H4 (cell line): ENCODE results near the gene PIP5K1B. TPM values are rescaled to one million over a fixed set of nuclear protein-coding genes. Genes with fewer than 3 reads are reported as not detected.

Source experiments
- DNase-seq: peaks from one replicate; pipeline ENCODE4 v3.0.0-alpha.2; 2015; ENCODE audit warnings: low spot score
- total RNA-seq: library from RNA; depleted of rRNA; stranded (reverse); fragments of >200 nt; shearing (Covaris generic); gene quantifications from 2 replicates; pipeline ENCODE4 v1.2.3, GENCODE V29; 2014

PIP5K1B gene
- total RNA-seq, 1 experiment from 2014 or later: not detected

GRCh38 chr9:68951879-68952659 is 247.0 kb downstream of the PIP5K1B start:
- DNase-seq: no peak

- DNase-seq: no peak
Measured at GRCh38 chr9:68953771-68954170, 248.7 kb downstream of the PIP5K1B start.

- DNase-seq: no peak
Measured at GRCh38 chr9:68955330-68955729, 250.3 kb downstream of the PIP5K1B start.

- DNase-seq: no peak
Measured at GRCh38 chr9:68957479-68957878, 252.4 kb downstream of the PIP5K1B start.

GRCh38 chr9:68961587-68961986 is 256.5 kb downstream of the PIP5K1B start:
- no peak for DNase-seq

- DNase-seq: no peak
Measured at GRCh38 chr9:68963416-68963815, 258.4 kb downstream of the PIP5K1B start.

- DNase-seq: no peak
Measured at GRCh38 chr9:68964102-68964541, 259.1 kb downstream of the PIP5K1B start.

GRCh38 chr9:68964765-68965164 is 259.7 kb downstream of the PIP5K1B start:
- no peak for DNase-seq

GRCh38 chr9:68966496-68966944 is 261.5 kb downstream of the PIP5K1B start:
- no peak for DNase-seq

- no peak for DNase-seq
Measured at GRCh38 chr9:68967800-68968199, 262.8 kb downstream of the PIP5K1B start.

GRCh38 chr9:68969538-68969937 is 264.5 kb downstream of the PIP5K1B start:
- no peak for DNase-seq

GRCh38 chr9:68970151-68970550 is 265.1 kb downstream of the PIP5K1B start:
- peak; percentile 25 for DNase-seq

GRCh38 chr9:68973619-68974018 is 268.6 kb downstream of the PIP5K1B start:
- no peak for DNase-seq

GRCh38 chr9:68974431-68974830 is 269.4 kb downstream of the PIP5K1B start:
- no peak for DNase-seq

GRCh38 chr9:68974901-68975300 is 269.9 kb downstream of the PIP5K1B start:
- DNase-seq: no peak

GRCh38 chr9:68975365-68976043 is 270.5 kb downstream of the PIP5K1B start:
- DNase-seq: peak; percentile 49

- no peak for DNase-seq
Measured at GRCh38 chr9:68978066-68978465, 273.0 kb downstream of the PIP5K1B start.

- DNase-seq: no peak
Measured at GRCh38 chr9:68978501-68978900, 273.5 kb downstream of the PIP5K1B start.

GRCh38 chr9:68979538-68980314 is 274.7 kb downstream of the PIP5K1B start:
- DNase-seq: no peak

GRCh38 chr9:68980341-68980914 is 275.4 kb downstream of the PIP5K1B start:
- no peak for DNase-seq

- peak; percentile 72 for DNase-seq
Measured at GRCh38 chr9:68981789-68982188, 276.7 kb downstream of the PIP5K1B start.

GRCh38 chr9:68983008-68983411 is 278.0 kb downstream of the PIP5K1B start:
- DNase-seq: no peak
